IMR-90 (cell line): Measurements from ENCODE around the gene LIN37. TPM values are rescaled to one million over a fixed set of nuclear protein-coding genes. Genes with fewer than 3 reads are reported as not detected.

ENCODE experiments used
- MAFK ChIP-seq: IDR thresholded peaks from 2 replicates; pipeline ENCODE4 v1.6.1; 2012; ENCODE audit warnings: low read depth, low read length, improper control_type of control experiment
- RAD21 ChIP-seq: IDR thresholded peaks from 2 replicates; pipeline ENCODE4 v1.6.1; 2012; ENCODE audit warnings: low read length, improper control_type of control experiment
- polyA plus RNA-seq, 3 experiments: library from polyadenylated mRNA; depleted of rRNA; stranded (reverse); fragments of >200 nt; gene quantifications; 2 replicates each; pipeline ENCODE4 v1.2.3, GENCODE V29; 2012; ENCODE audit warnings: low replicate concordance in 1 of 3
- total RNA-seq: library from RNA; depleted of rRNA; stranded (reverse); fragments of >200 nt; gene quantifications from 2 replicates; pipeline ENCODE4 v1.2.3, GENCODE V29; 2012
- TF ChIP-seq, protein P1 (sequence below): fragments of 150-350 bp; IDR thresholded peaks from 2 replicates; pipeline ENCODE4 v1.6.1; 2016; ENCODE audit warnings: low read depth, mild to moderate bottlenecking, low read length, moderate library complexity, borderline replicate concordance
- TF ChIP-seq, protein P2 (sequence below): conservative IDR thresholded peaks from 2 replicates; pipeline ENCODE4 v1.5.1; 2012; ENCODE audit warnings: mild to moderate bottlenecking, low read depth, low read length, improper control_type of control experiment

Gene LIN37
- total and polyA plus RNA-seq, 2 of the 4 experiments (the other 2 are of a cell fraction): 12.7 to 23.1 TPM

DNA sequence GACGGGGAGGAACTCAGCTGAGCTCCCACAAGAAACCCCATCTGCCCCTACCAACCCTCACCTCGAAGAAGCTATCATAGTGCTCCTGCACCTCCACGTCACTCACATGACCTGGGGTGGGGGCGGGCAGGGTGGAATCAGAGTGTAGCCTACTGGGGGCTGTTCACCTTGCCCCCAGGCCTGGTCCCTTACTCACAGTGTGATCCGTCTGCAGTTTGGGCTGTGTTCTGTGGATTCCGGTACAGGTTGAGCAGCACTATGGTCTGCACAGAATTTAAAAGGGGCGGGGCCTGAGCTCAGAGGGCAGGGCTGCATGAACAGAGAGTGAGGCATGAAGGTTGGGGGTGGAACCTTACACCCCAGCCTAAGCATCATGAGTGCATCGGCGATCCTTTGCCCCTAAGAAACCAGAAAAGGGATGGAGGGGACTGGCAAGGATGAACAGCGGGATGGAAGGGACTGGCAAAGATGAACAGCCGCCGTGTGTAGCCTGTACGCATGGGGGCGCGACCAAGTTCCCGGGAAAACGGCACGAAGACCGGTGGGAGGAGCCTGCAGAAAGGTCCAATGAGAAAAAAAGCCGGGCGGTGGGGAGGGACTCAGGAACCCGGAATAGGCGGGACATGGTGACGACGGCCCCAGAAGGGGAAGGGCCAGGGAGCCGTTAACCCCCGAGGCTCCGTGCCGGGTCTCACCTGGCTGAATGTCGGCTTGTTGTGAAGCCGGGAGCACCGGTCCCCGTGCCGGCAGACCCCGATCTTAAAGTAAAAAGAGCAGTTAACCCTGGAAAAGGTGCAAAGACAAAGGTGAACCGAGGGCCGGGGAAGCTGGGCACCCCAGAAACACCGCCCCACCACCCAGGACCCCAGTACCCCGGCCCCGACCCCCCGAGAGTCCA, 3.7 kb upstream of the LIN37 start (continued):
- TF ChIP-seq, protein P1, sequence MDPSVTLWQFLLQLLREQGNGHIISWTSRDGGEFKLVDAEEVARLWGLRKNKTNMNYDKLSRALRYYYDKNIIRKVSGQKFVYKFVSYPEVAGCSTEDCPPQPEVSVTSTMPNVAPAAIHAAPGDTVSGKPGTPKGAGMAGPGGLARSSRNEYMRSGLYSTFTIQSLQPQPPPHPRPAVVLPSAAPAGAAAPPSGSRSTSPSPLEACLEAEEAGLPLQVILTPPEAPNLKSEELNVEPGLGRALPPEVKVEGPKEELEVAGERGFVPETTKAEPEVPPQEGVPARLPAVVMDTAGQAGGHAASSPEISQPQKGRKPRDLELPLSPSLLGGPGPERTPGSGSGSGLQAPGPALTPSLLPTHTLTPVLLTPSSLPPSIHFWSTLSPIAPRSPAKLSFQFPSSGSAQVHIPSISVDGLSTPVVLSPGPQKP: no peak
- TF ChIP-seq MAFK: no peak
- peak; percentile 44 for TF ChIP-seq RAD21
- TF ChIP-seq, protein P2, sequence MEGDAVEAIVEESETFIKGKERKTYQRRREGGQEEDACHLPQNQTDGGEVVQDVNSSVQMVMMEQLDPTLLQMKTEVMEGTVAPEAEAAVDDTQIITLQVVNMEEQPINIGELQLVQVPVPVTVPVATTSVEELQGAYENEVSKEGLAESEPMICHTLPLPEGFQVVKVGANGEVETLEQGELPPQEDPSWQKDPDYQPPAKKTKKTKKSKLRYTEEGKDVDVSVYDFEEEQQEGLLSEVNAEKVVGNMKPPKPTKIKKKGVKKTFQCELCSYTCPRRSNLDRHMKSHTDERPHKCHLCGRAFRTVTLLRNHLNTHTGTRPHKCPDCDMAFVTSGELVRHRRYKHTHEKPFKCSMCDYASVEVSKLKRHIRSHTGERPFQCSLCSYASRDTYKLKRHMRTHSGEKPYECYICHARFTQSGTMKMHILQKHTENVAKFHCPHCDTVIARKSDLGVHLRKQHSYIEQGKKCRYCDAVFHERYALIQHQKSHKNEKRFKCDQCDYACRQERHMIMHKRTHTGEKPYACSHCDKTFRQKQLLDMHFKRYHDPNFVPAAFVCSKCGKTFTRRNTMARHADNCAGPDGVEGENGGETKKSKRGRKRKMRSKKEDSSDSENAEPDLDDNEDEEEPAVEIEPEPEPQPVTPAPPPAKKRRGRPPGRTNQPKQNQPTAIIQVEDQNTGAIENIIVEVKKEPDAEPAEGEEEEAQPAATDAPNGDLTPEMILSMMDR: peak; percentile 59
